Liver (tissue), 9 donors: Measurements from ENCODE around the gene MRPL24. TPM values are rescaled to one million over a fixed set of nuclear protein-coding genes. Genes with fewer than 3 reads are reported as not detected.

Experiments used
- DNase-seq: peaks from one replicate; pipeline ENCODE4 v3.0.0-alpha.2; 2017; ENCODE audit warnings: low spot score
- H3K27ac ChIP-seq, 2 donors: one replicate each; pipeline ENCODE4 v1.7.0; 2013; ENCODE audit warnings: inconsistent platforms in 2 of 2, low read length in 2 of 2, control low read depth in 1 of 2, low read depth in 1 of 2, mild to moderate bottlenecking in 1 of 2
- H3K27me3 ChIP-seq, 4 donors: one replicate each; pipeline versions ENCODE4 v1.6.1 to v1.7.0; 2013; ENCODE audit warnings: low read length in 3 of 4, inconsistent platforms in 1 of 4, mild to moderate bottlenecking in 1 of 4, moderate library complexity in 1 of 4; ENCODE audit not compliant: control insufficient read depth in 4 of 4, insufficient read depth in 4 of 4
- H3K36me3 ChIP-seq, 4 donors: one replicate each; pipeline versions ENCODE4 v1.6.1 to v1.7.0; 2013; ENCODE audit warnings: low read length in 3 of 4, mild to moderate bottlenecking in 3 of 4, low read depth in 1 of 4, moderate library complexity in 1 of 4; ENCODE audit not compliant: control insufficient read depth in 4 of 4, insufficient read depth in 3 of 4
- H3K4me1 ChIP-seq, 4 donors: one replicate each; pipeline versions ENCODE4 v1.6.1 to v1.7.0; 2013; ENCODE audit warnings: low read length in 3 of 4, mild to moderate bottlenecking in 3 of 4, moderate library complexity in 1 of 4; ENCODE audit not compliant: control insufficient read depth in 4 of 4, insufficient read depth in 4 of 4
- H3K4me3 ChIP-seq, 3 donors: one replicate each; pipeline versions ENCODE4 v1.6.1 to v1.7.0; 2013; ENCODE audit warnings: low read length in 3 of 3, control low read depth in 1 of 3, low read depth in 1 of 3, mild to moderate bottlenecking in 1 of 3
- H3K9ac ChIP-seq, 2 donors: one replicate each; pipeline ENCODE4 v1.7.0; 2013; ENCODE audit warnings: low read length in 2 of 2, mild to moderate bottlenecking in 2 of 2, moderate library complexity in 2 of 2, control low read depth in 1 of 2, low read depth in 1 of 2
- H3K9me3 ChIP-seq, 4 donors: one replicate each; pipeline versions ENCODE4 v1.6.1 to v1.7.0; 2013; ENCODE audit warnings: low read length in 3 of 4; ENCODE audit not compliant: control insufficient read depth in 4 of 4
- ATF3 ChIP-seq: IDR thresholded peaks from 2 replicates; pipeline ENCODE4 v1.6.1; 2016; ENCODE audit warnings: antibody characterized with exemption
- CTCF ChIP-seq: fragments of 150-350 bp; IDR thresholded peaks from 2 replicates; pipeline ENCODE4 v1.5.1; 2017; ENCODE audit warnings: improper control_type of control experiment, low read depth, low read length; ENCODE audit not compliant: missing input control
- EGR1 ChIP-seq, 2 donors: IDR thresholded peaks; 2 replicates each; pipeline ENCODE4 v1.6.1; 2016 to 2018; ENCODE audit warnings: antibody characterized with exemption in 2 of 2, low read depth in 2 of 2
- FOXA1 ChIP-seq: IDR thresholded peaks from 2 replicates; pipeline ENCODE4 v1.6.1; 2016; ENCODE audit warnings: antibody characterized with exemption
- FOXA2 ChIP-seq: IDR thresholded peaks from 2 replicates; pipeline ENCODE4 v1.6.1; 2016; ENCODE audit warnings: antibody characterized with exemption
- GABPA ChIP-seq, 2 donors: IDR thresholded peaks in 1 of 2; conservative IDR thresholded peaks in 1 of 2; 2 replicates each; pipeline ENCODE4 v1.6.1; 2016; ENCODE audit warnings: antibody characterized with exemption in 2 of 2, mild to moderate bottlenecking in 1 of 2, moderate library complexity in 1 of 2
- HNF4A ChIP-seq, 2 donors: conservative IDR thresholded peaks; 2 replicates each; pipeline ENCODE4 v1.6.1; 2016; ENCODE audit warnings: antibody characterized with exemption in 2 of 2, mild to moderate bottlenecking in 2 of 2
- HNF4G ChIP-seq: IDR thresholded peaks from 2 replicates; pipeline ENCODE4 v1.6.1; 2016; ENCODE audit warnings: antibody characterized with exemption
- JUND ChIP-seq, 2 donors: IDR thresholded peaks; 2 replicates each; pipeline ENCODE4 v1.6.1; 2016; ENCODE audit warnings: antibody characterized with exemption in 2 of 2
- MAX ChIP-seq: IDR thresholded peaks from 2 replicates; pipeline ENCODE4 v1.6.1; 2016; ENCODE audit warnings: antibody characterized with exemption
- NR2F2 ChIP-seq: IDR thresholded peaks from 2 replicates; pipeline ENCODE4 v1.6.1; 2016; ENCODE audit warnings: antibody characterized with exemption
- RAD21 ChIP-seq, 2 donors: IDR thresholded peaks; 2 replicates each; pipeline ENCODE4 v1.6.1; 2016; ENCODE audit warnings: antibody characterized with exemption in 2 of 2, mild to moderate bottlenecking in 2 of 2
- REST ChIP-seq: IDR thresholded peaks from 2 replicates; pipeline ENCODE4 v1.6.1; 2016; ENCODE audit warnings: antibody characterized with exemption, mild to moderate bottlenecking
- RXRA ChIP-seq, 2 donors: IDR thresholded peaks; 2 replicates each; pipeline ENCODE4 v1.6.1; 2017 to 2018; ENCODE audit warnings: antibody characterized with exemption in 2 of 2, mild to moderate bottlenecking in 1 of 2
- SP1 ChIP-seq: IDR thresholded peaks from 2 replicates; pipeline ENCODE4 v1.6.1; 2018; ENCODE audit warnings: antibody characterized with exemption, mild to moderate bottlenecking
- TAF1 ChIP-seq: conservative IDR thresholded peaks from 2 replicates; pipeline ENCODE4 v1.6.1; 2016; ENCODE audit warnings: antibody characterized with exemption, mild to moderate bottlenecking
- YY1 ChIP-seq: IDR thresholded peaks from 2 replicates; pipeline ENCODE4 v1.6.1; 2016; ENCODE audit warnings: antibody characterized with exemption, mild to moderate bottlenecking
- ZBTB33 ChIP-seq: IDR thresholded peaks from 2 replicates; pipeline ENCODE4 v1.6.1; 2016; ENCODE audit warnings: antibody characterized with exemption
- WGBS: extraction: QIAGEN DNeasy Blood & Tissue Kit; methylation state at CpG from one replicate; pipeline ENCODE4 v1.1.7; 2013; 5-methylcytosine and 5-hydroxymethylcytosine counted together
- polyA plus RNA-seq, 2 donors: library from polyadenylated mRNA; stranded (reverse) in 1 of 2; unstranded in 1 of 2; fragments of 200-250 nt in 1 of 2; fragments of >200 nt in 1 of 2; fragmentation: Nextera tagmentation in 1 of 2; extraction: Ambion mirVana in 1 of 2; gene quantifications; one replicate each; pipeline versions ENCODE4 v1.2.1 to v1.2.3, GENCODE V29; 2013 to 2015
- total RNA-seq, 2 donors: library from RNA; depleted of rRNA; stranded (reverse); fragments of >200 nt; gene quantifications; one replicate each; pipeline ENCODE4 v1.2.3, GENCODE V29; 2014
- donor health status: healthy.
- donor health status: healthy.
- donor health status: healthy.
- donor health status: healthy.
- donor health status: healthy.

Gene MRPL24
- total and polyA plus RNA-seq, 4 donors: 26.2 to 123 (median 61.1) TPM

GRCh38 chr1:156747742-156748669 lies 7.1 kb upstream of the MRPL24 start:
- 3% methylated on average over 8 of the region's 8 CpGs for WGBS
- no peaks in the 10 kb centered on the region for H3K27me3 ChIP-seq
- no peak for TF ChIP-seq MAX
- TF ChIP-seq ATF3: no peak
- no peak for TF ChIP-seq NR2F2
- TF ChIP-seq HNF4A (conservative IDR thresholded peaks at IDR 0.05): peak; percentile 30 to 31
- H3K27ac ChIP-seq: peak overlapping the region; percentile 96 to 97
- no peak for DNase-seq
- H3K9ac ChIP-seq: peak overlapping the region; percentile 93 to 97
- H3K36me3 ChIP-seq: peaks cover 5 to 15% (median 13%) of the 10 kb centered on the region in 4 donors
- no peaks in the 10 kb centered on the region for H3K9me3 ChIP-seq
- peak overlapping the region; percentile 79 to 92 (median 86) for H3K4me3 ChIP-seq
- H3K4me1 ChIP-seq: peaks cover 3 to 56% (median 50%) of the 10 kb centered on the region in 4 donors

- Histone ChIP-seq H3K27me3 (no peaks in the 10 kb centered on the region), H3K27ac (peak overlapping the region; percentile 96 to 97), H3K9ac (peak overlapping the region; percentile 93 to 97), H3K36me3 (peaks cover 5 to 22% (median 18%) of the 10 kb centered on the region in 4 donors), H3K4me1 (peaks cover 3 to 48% (median 42%) of the 10 kb centered on the region in 4 donors), H3K9me3 (no peaks in the 10 kb centered on the region), H3K4me3 (peak overlapping the region; percentile 77 to 92 (median 86))
- under 1% methylated on average over 27 of the region's 29 CpGs for WGBS
- TF ChIP-seq SP1 (peak; percentile 76), ZBTB33 (no peak), HNF4A (conservative IDR thresholded peaks at IDR 0.05) (peak; percentile 95), TAF1 (no peak), FOXA2 (no peak), JUND (IDR thresholded peaks at IDR 0.05) (peak in 1 of 2 donors; percentile 58), MAX (peak; percentile 73), HNF4G (peak; percentile 83), NR2F2 (peak; percentile 31), YY1 (peak; percentile 95), EGR1 (IDR thresholded peaks at IDR 0.05; ENCODE audit: low read depth in 2 of 2) (peak in 1 of 2 donors; percentile 31), RAD21 (IDR thresholded peaks at IDR 0.05) (no peak), RXRA (IDR thresholded peaks at IDR 0.05) (peak; percentile 29 to 35), REST (no peak), CTCF (peak; percentile 15), GABPA (IDR thresholded peaks at IDR 0.05 in 1 of 2, conservative IDR thresholded peaks at IDR 0.05 in 1 of 2) (peak in 1 of 2 donors; percentile 71), ATF3 (no peak), FOXA1 (no peak)
- peak; percentile 86 for DNase-seq
These were observed 6.1 kb upstream of the MRPL24 start for GRCh38 chr1:156746728-156747631.
